Esophagus squamous epithelium (tissue), 4 donors: ENCODE results near the gene CECR2.

ENCODE experiments used
- POLR2A ChIP-seq, 4 donors: fragments of 450-650 bp; IDR thresholded peaks; one replicate each; pipeline ENCODE4 v1.6.1; 2017; ENCODE audit warnings: antibody characterized with exemption in 4 of 4, mild to moderate bottlenecking in 4 of 4, moderate library complexity in 3 of 4
- TF ChIP-seq, protein P1 (sequence below), 6 experiments: fragments of 450-650 bp in 4 of 6; fragments of 200-600 bp in 2 of 6; sonication (generic) in 2 of 6; IDR thresholded peaks; one replicate each; pipeline ENCODE4 v1.5.1; 2016 to 2019; ENCODE audit warnings: antibody characterized with exemption in 6 of 6, mild to moderate bottlenecking in 4 of 6, moderate library complexity in 4 of 6

DNA sequence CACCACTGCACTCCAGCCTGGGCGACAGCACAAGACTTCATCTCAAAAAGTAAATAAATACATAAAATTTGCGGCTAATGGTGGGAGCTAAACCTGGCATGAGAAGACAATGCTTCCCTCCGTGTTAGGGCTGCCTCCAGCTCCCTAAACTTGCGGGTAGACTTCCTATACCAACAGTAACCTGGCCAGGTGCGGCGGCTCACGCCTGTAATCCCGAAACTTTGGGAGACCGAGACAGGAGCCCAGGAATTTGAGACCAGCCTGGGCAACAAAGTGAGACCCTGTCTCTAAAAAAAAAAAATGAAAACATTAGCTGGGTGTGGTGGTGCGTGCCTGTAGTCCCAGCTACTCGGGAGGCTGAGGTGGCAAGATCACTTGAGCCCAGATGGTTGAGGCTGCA, 219.3 kb downstream of the CECR2 start:
- TF ChIP-seq, protein P1, sequence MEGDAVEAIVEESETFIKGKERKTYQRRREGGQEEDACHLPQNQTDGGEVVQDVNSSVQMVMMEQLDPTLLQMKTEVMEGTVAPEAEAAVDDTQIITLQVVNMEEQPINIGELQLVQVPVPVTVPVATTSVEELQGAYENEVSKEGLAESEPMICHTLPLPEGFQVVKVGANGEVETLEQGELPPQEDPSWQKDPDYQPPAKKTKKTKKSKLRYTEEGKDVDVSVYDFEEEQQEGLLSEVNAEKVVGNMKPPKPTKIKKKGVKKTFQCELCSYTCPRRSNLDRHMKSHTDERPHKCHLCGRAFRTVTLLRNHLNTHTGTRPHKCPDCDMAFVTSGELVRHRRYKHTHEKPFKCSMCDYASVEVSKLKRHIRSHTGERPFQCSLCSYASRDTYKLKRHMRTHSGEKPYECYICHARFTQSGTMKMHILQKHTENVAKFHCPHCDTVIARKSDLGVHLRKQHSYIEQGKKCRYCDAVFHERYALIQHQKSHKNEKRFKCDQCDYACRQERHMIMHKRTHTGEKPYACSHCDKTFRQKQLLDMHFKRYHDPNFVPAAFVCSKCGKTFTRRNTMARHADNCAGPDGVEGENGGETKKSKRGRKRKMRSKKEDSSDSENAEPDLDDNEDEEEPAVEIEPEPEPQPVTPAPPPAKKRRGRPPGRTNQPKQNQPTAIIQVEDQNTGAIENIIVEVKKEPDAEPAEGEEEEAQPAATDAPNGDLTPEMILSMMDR (IDR thresholded peaks at IDR 0.05): no peak
- TF ChIP-seq POLR2A (IDR thresholded peaks at IDR 0.05): no peak
